IPS DF 4.7 (cell line): Measurements from ENCODE around the gene HNRNPC.
"Not testable (repeated sequence)": the region's sequence is repeated elsewhere in the genome, so short reads cannot be mapped to it uniquely, and the experiment has no call there.

Experiments used
- DNase-seq: peaks from one replicate; pipeline ENCODE4 v3.0.0-alpha.2; 2013; ENCODE audit warnings: low spot score; ENCODE audit errors: extremely low read depth

Gene HNRNPC

GRCh38 chr14:21194597-21194996 lies 74.6 kb downstream of the HNRNPC start:
- no peak for DNase-seq

- DNase-seq, result no peak
These were observed 76.2 kb downstream of the HNRNPC start for GRCh38 chr14:21192875-21193535.

GRCh38 chr14:21192447-21192822 lies 76.8 kb downstream of the HNRNPC start:
- no peak for DNase-seq

- peak; percentile 71 for DNase-seq
These were observed 77.3 kb downstream of the HNRNPC start for GRCh38 chr14:21191809-21192446.

DNA sequence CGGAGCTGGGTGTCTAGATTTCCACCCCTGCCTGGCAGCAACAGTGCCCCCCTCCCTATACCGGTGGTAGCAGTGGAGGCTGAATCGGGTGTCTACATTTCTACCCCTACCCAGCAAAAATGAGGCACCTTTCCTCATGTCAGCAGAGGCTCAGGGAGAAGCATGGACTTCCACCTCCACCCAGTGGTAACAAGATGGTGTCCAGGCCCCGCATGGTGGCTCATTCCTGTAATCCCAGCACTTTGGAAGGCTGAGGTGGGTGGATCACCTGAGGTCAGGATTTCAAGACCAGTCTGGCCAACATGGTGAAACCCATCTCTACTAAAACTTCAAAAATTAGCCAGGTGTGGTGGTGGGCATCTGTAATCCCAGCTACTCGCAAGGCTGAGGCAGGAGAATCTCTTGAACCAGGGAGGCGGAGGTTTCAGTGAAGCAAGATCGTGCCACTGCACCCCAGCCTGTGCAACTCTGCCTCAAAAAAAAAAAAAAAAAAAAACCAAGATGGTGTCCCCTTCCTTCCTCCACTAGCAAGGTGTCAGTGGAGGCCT lies 77.9 kb downstream of the HNRNPC start:
- DNase-seq, result no peak

GRCh38 chr14:21185491-21185890 lies 83.8 kb downstream of the HNRNPC start:
- DNase-seq, result no peak

DNA sequence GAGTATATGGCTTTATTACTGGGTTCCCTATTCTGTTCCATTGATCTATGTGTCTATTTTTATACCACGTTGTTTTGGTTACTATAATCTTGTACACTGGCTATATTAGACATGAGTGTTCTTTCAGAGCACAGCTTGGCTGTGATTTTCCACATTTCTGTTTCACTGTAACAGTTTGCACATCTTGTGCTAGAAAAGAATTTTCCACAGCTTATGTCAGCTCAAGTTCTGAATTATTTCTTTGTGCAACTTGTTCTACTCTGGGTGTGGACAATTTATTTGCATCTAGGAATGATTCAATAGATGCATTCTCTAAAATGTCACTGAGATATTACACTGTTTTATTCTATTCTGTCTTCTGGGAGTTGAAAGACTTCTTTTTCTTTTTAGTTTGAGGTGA lies 85.0 kb downstream of the HNRNPC start:
- no peak for DNase-seq

- DNase-seq, result no peak
These were observed 87.1 kb downstream of the HNRNPC start for GRCh38 chr14:21182166-21182565.

DNA sequence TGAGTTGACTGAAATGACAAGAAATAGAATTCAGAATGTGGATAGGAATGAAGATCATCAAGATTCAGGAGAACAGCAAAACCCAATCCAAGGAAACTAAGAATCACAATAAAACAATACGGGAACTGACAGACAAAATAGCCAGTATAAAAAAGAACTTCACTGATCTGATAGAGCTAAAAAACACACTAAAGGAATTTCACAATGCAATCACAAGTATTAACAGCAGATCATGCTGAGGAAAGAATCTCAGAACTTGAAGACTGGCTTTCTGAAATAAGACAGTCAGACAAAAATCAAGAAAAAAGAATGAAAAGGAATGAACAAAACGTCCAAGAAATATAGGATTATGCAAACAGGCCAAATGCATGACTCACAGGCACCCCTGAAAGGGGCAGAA lies 98.1 kb downstream of the HNRNPC start:
- DNase-seq, result no peak

DNA sequence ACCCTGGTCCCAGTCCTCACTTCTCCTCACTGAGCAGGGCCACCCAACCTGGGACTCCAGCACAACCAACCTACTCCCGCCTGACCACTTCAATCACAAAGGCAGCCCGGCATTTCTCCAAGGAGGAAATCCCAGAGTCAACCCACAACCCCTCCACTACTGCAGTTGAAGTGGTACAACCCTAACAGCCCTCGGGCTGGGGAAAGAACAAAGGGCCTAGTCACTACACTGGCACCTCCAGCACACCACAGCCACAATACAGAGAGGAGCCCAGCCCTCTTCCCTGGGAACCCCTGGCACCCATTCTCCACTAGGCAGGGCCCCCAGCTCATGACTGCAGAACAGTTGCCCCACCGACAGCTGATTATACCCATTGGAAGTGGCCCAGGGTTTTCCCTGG lies 99.7 kb downstream of the HNRNPC start:
- no peak for DNase-seq

DNA sequence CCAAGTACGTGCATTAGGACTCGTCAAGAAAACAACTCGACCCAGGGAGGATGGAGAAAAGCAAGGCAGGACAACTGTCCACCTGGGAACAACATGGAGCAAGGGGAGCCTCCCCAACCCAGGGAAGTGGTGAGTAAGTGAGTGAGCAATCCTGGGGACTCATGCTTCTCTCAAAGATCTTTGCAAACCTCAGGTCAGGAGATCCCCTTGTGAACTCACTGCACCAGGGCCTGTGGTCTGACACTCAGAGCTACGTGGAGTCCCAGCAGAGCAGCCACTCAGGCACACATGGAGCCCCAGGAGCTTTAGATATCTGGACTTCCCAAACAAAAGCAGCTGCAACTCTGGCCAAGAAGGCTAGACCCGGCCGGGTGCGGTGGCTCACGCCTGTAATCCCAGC lies 101.2 kb downstream of the HNRNPC start:
- DNase-seq, result no peak

DNA sequence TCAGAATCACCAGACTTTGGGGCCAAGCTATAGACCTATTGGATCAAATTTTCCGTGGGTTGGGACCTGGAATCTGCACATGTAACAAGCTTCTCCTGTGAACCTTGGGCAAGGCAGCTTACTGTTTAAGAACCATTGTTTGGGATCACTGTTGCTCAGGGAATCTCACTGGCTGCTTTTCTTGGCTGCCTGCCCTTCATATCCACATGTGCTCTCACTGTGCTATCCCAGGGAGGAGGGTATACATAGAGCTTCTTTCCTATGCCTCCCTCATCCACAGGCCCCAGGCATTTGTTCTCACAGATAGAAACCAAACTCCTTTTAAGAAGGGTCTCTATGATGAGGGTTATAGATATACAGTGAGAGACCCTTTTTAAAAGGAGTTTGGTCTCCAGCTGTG lies 103.6 kb downstream of the HNRNPC start:
- not testable (repeated sequence) for DNase-seq

GRCh38 chr14:21165002-21165605 lies 104.1 kb downstream of the HNRNPC start:
- not testable (repeated sequence) for DNase-seq

GRCh38 chr14:21163871-21164291 lies 105.4 kb downstream of the HNRNPC start:
- no peak for DNase-seq

- DNase-seq, result no peak
These were observed 107.2 kb downstream of the HNRNPC start for GRCh38 chr14:21162081-21162480.

DNA sequence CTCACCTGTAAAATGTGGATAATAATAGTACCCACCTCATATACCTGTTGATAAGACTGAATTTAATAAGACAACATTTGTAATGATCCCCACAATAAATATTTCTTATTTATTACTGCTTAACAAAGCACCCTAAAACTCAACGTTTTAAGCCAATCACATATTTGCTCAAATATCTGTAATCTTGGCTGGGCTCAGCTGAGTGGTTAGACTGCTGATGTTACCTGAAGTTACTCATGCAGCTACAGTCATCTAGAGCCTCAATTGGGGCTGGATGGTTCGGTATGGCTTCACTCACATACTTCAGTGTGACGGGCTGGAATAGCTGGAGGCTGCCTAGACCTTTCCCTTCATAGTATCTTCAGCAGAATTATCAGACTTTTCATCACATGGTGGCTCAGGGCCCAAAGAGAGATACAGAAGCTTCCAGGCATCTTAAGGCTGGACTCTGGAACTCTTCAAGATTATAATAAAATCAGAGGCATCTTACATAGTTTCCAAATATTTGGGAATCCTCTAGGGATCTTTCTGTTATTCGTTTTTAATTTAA lies 109.1 kb downstream of the HNRNPC start:
- DNase-seq, result no peak
